ENCODE results near the gene SLC66A3.

GRCh38 chr2:11196246-11196645, 41.0 kb downstream of the SLC66A3 start:
- TF ChIP-seq CTCF (IDR thresholded peaks at IDR 0.05; ENCODE audit: low read depth, low read length) (no peak), EZH2phosphoT487 (IDR thresholded peaks at IDR 0.05; ENCODE audit: low read depth) (no peak)

Data from OCI-LY3 (cell line).